ENCODE measurements around the gene HELZ. TPM values are rescaled to one million over a fixed set of nuclear protein-coding genes. Genes with fewer than 3 reads are reported as not detected.

The HELZ gene
- total and polyA plus RNA-seq, 4 donors: 3.8 to 69.2 (median 25.7) TPM

DNA sequence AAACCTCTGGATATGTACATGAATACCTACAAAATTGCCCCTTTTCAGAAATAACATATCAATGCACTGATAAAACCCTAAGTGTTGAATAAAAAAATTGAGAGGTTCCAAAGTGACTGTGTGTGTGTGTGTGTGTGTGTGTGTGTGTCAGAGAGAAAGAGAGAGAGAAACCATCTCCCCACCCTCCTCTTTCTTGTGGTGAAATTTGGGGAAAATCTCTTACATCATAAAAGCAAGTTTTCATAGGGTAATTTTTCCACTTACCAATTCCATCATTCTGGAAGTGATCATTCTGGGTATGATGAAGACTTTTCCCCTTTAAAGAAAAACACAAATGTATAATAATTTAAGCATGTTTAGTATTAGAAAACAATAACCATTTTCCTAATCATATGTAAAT, 121.3 kb downstream of the HELZ start (continued):
- TF ChIP-seq RAD21 (IDR thresholded peaks at IDR 0.05) (no peak), HNF4G (IDR thresholded peaks at IDR 0.05) (no peak), FOXA2 (IDR thresholded peaks at IDR 0.05) (no peak)

DNA sequence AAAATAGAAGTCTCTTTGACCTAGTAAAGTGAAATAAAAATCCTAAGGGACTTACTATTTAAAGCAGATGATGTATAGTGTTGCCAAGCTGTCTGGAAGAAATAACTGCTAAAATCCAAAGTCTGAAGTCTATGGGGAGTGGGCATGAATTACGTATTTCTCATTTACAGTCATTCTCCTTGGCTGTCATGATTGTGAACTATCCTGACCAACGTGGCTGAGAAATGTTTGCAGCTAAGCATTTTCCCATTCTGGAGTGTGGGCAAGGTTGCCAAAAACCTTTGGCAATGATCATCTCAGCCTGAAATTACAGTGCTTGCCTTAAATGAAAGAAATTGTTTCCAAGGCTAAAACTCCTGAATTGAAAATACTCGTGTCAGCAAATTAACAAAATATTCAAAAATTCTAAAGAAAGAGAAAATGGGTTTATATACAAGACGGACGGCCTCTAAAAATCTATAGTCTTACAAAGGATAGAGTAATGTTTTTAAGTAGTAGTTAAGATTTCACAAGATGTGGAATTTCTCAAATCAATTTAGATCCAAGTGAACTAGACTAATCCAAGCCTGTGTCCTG, 123.6 kb downstream of the HELZ start:
- H3K27me3 ChIP-seq (ENCODE audit: control insufficient read depth in 4 of 4, insufficient read depth in 4 of 4, low read length in 3 of 4): no peaks in the 10 kb centered on the region
- H3K4me3 ChIP-seq (ENCODE audit: low read depth in 1 of 3, low read length in 3 of 3): no peak overlapping the region
- H3K4me1 ChIP-seq (ENCODE audit: control insufficient read depth in 4 of 4, insufficient read depth in 4 of 4, low read length in 3 of 4): peaks cover 1 to 14% (median 4%) of the 10 kb centered on the region in 4 donors
- no peak overlapping the region for H3K27ac ChIP-seq (ENCODE audit: low read depth in 1 of 2, low read length in 2 of 2)
- TF ChIP-seq HNF4G (IDR thresholded peaks at IDR 0.05) (no peak), HNF4A (conservative IDR thresholded peaks at IDR 0.05) (no peak), TAF1 (conservative IDR thresholded peaks at IDR 0.05) (no peak), GABPA (IDR thresholded peaks at IDR 0.05 in 1 of 2, conservative IDR thresholded peaks at IDR 0.05 in 1 of 2) (no peak), SP1 (IDR thresholded peaks at IDR 0.05) (no peak), FOXA2 (IDR thresholded peaks at IDR 0.05) (no peak), RXRA (IDR thresholded peaks at IDR 0.05) (no peak), NR2F2 (IDR thresholded peaks at IDR 0.05) (no peak), RAD21 (IDR thresholded peaks at IDR 0.05) (no peak)
- TF ChIP-seq, protein P1, sequence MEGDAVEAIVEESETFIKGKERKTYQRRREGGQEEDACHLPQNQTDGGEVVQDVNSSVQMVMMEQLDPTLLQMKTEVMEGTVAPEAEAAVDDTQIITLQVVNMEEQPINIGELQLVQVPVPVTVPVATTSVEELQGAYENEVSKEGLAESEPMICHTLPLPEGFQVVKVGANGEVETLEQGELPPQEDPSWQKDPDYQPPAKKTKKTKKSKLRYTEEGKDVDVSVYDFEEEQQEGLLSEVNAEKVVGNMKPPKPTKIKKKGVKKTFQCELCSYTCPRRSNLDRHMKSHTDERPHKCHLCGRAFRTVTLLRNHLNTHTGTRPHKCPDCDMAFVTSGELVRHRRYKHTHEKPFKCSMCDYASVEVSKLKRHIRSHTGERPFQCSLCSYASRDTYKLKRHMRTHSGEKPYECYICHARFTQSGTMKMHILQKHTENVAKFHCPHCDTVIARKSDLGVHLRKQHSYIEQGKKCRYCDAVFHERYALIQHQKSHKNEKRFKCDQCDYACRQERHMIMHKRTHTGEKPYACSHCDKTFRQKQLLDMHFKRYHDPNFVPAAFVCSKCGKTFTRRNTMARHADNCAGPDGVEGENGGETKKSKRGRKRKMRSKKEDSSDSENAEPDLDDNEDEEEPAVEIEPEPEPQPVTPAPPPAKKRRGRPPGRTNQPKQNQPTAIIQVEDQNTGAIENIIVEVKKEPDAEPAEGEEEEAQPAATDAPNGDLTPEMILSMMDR (IDR thresholded peaks at IDR 0.05; ENCODE audit: low read depth, low read length, missing input control): no peak
- TF ChIP-seq, protein P2, sequence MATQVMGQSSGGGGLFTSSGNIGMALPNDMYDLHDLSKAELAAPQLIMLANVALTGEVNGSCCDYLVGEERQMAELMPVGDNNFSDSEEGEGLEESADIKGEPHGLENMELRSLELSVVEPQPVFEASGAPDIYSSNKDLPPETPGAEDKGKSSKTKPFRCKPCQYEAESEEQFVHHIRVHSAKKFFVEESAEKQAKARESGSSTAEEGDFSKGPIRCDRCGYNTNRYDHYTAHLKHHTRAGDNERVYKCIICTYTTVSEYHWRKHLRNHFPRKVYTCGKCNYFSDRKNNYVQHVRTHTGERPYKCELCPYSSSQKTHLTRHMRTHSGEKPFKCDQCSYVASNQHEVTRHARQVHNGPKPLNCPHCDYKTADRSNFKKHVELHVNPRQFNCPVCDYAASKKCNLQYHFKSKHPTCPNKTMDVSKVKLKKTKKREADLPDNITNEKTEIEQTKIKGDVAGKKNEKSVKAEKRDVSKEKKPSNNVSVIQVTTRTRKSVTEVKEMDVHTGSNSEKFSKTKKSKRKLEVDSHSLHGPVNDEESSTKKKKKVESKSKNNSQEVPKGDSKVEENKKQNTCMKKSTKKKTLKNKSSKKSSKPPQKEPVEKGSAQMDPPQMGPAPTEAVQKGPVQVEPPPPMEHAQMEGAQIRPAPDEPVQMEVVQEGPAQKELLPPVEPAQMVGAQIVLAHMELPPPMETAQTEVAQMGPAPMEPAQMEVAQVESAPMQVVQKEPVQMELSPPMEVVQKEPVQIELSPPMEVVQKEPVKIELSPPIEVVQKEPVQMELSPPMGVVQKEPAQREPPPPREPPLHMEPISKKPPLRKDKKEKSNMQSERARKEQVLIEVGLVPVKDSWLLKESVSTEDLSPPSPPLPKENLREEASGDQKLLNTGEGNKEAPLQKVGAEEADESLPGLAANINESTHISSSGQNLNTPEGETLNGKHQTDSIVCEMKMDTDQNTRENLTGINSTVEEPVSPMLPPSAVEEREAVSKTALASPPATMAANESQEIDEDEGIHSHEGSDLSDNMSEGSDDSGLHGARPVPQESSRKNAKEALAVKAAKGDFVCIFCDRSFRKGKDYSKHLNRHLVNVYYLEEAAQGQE (IDR thresholded peaks at IDR 0.05): no peak
- TF ChIP-seq, protein P3, sequence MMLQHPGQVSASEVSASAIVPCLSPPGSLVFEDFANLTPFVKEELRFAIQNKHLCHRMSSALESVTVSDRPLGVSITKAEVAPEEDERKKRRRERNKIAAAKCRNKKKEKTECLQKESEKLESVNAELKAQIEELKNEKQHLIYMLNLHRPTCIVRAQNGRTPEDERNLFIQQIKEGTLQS (IDR thresholded peaks at IDR 0.05): no peak
- TF ChIP-seq, protein P4, sequence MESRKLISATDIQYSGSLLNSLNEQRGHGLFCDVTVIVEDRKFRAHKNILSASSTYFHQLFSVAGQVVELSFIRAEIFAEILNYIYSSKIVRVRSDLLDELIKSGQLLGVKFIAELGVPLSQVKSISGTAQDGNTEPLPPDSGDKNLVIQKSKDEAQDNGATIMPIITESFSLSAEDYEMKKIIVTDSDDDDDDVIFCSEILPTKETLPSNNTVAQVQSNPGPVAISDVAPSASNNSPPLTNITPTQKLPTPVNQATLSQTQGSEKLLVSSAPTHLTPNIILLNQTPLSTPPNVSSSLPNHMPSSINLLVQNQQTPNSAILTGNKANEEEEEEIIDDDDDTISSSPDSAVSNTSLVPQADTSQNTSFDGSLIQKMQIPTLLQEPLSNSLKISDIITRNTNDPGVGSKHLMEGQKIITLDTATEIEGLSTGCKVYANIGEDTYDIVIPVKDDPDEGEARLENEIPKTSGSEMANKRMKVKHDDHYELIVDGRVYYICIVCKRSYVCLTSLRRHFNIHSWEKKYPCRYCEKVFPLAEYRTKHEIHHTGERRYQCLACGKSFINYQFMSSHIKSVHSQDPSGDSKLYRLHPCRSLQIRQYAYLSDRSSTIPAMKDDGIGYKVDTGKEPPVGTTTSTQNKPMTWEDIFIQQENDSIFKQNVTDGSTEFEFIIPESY (IDR thresholded peaks at IDR 0.05): no peak
- TF ChIP-seq, protein P5, sequence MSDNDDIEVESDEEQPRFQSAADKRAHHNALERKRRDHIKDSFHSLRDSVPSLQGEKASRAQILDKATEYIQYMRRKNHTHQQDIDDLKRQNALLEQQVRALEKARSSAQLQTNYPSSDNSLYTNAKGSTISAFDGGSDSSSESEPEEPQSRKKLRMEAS (IDR thresholded peaks at IDR 0.05): no peak
- no peak overlapping the region for H3K9ac ChIP-seq (ENCODE audit: low read depth in 1 of 2, low read length in 2 of 2)
- 69% methylated on average over 5 of the region's 5 CpGs for WGBS
- H3K36me3 ChIP-seq (ENCODE audit: control insufficient read depth in 4 of 4, insufficient read depth in 3 of 4, low read depth in 1 of 4, low read length in 3 of 4): peaks cover 0 to 30% (median 20%) of the 10 kb centered on the region in 4 donors
- no peak for DNase-seq (ENCODE audit: low spot score)
- H3K9me3 ChIP-seq (ENCODE audit: control insufficient read depth in 4 of 4, low read length in 3 of 4): peaks cover 0 to 6% (median 0%) of the 10 kb centered on the region in 4 donors
